ES-I3 (cell line): ENCODE data around the gene GPRIN2.

ENCODE experiments used
- H3K36me3 ChIP-seq: 2 replicates; pipeline ENCODE4 v1.6.1; 2013; ENCODE audit warnings: mild to moderate bottlenecking, low read length, control low read depth, moderate library complexity; ENCODE audit not compliant: insufficient read depth
- H3K4me1 ChIP-seq: 2 replicates; pipeline ENCODE4 v1.6.1; 2013; ENCODE audit warnings: mild to moderate bottlenecking, control low read depth, low read length; ENCODE audit not compliant: insufficient read depth
- H3K9ac ChIP-seq: 2 replicates; pipeline ENCODE4 v1.6.1; 2013; ENCODE audit warnings: low read depth, mild to moderate bottlenecking, low read length, moderate library complexity
- H3K9me3 ChIP-seq: 2 replicates; pipeline ENCODE4 v1.6.1; 2013; ENCODE audit warnings: mild to moderate bottlenecking, low read length, moderate library complexity; ENCODE audit not compliant: control insufficient read depth, insufficient read depth

GPRIN2 gene

GRCh38 chr10:46547541-46548497 lies 8.6 kb downstream of the GPRIN2 start:
- Histone ChIP-seq H3K9ac (no peak overlapping the region), H3K4me1 (peaks cover 8% of the 10 kb centered on the region), H3K36me3 (no peaks in the 10 kb centered on the region), H3K9me3 (no peaks in the 10 kb centered on the region)

- H3K36me3 ChIP-seq = no peaks in the 10 kb centered on the region
- no peak overlapping the region for H3K9ac ChIP-seq
- H3K9me3 ChIP-seq = no peaks in the 10 kb centered on the region
- peaks cover 11% of the 10 kb centered on the region for H3K4me1 ChIP-seq
Observed at GRCh38 chr10:46546591-46547540, 9.6 kb downstream of the GPRIN2 start.

- Histone ChIP-seq H3K4me1 (peaks cover 14% of the 10 kb centered on the region), H3K9me3 (no peaks in the 10 kb centered on the region), H3K36me3 (no peaks in the 10 kb centered on the region), H3K9ac (no peak overlapping the region)
Observed at GRCh38 chr10:46545861-46546590, 10.4 kb downstream of the GPRIN2 start.

- Histone ChIP-seq H3K9me3 (no peaks in the 10 kb centered on the region), H3K9ac (no peak overlapping the region), H3K36me3 (no peaks in the 10 kb centered on the region), H3K4me1 (peaks cover 14% of the 10 kb centered on the region)
Observed at GRCh38 chr10:46544989-46545791, 11.3 kb downstream of the GPRIN2 start.

- H3K36me3 ChIP-seq = no peaks in the 10 kb centered on the region
- no peak overlapping the region for H3K9ac ChIP-seq
- peaks cover 14% of the 10 kb centered on the region for H3K4me1 ChIP-seq
- H3K9me3 ChIP-seq = no peaks in the 10 kb centered on the region
Observed at GRCh38 chr10:46543466-46544377, 12.7 kb downstream of the GPRIN2 start.

- peaks cover 12% of the 10 kb centered on the region for H3K4me1 ChIP-seq
- no peaks in the 10 kb centered on the region for H3K36me3 ChIP-seq
Observed at GRCh38 chr10:46542567-46543465, 13.6 kb downstream of the GPRIN2 start.

GRCh38 chr10:46541735-46542566 lies 14.5 kb downstream of the GPRIN2 start:
- H3K9me3 ChIP-seq = no peaks in the 10 kb centered on the region
- H3K4me1 ChIP-seq = peaks cover 14% of the 10 kb centered on the region

More at GRCh38 chr10:46542567-46543465, 13.6 kb downstream of the GPRIN2 start:
- Histone ChIP-seq H3K9ac (no peak overlapping the region), H3K9me3 (no peaks in the 10 kb centered on the region)

GRCh38 chr10:46541017-46541661 lies 15.3 kb downstream of the GPRIN2 start:
- Histone ChIP-seq H3K9me3 (no peaks in the 10 kb centered on the region), H3K36me3 (no peaks in the 10 kb centered on the region), H3K4me1 (peaks cover 17% of the 10 kb centered on the region), H3K9ac (peak overlapping the region; percentile 50; the same call in 1 of the 2 replicates)

More at GRCh38 chr10:46541735-46542566, 14.5 kb downstream of the GPRIN2 start:
- Histone ChIP-seq H3K36me3 (no peaks in the 10 kb centered on the region), H3K9ac (no peak overlapping the region; the same call in 1 of the 2 replicates)

GRCh38 chr10:46540412-46541016 lies 15.9 kb downstream of the GPRIN2 start:
- H3K9ac ChIP-seq = peak overlapping the region; percentile 50; the same call in 1 of the 2 replicates
- no peaks in the 10 kb centered on the region for H3K9me3 ChIP-seq
- peaks cover 17% of the 10 kb centered on the region for H3K4me1 ChIP-seq
- H3K36me3 ChIP-seq = no peaks in the 10 kb centered on the region

GRCh38 chr10:46539596-46540411 lies 16.7 kb downstream of the GPRIN2 start:
- Histone ChIP-seq H3K4me1 (peaks cover 17% of the 10 kb centered on the region), H3K9ac (no peak overlapping the region), H3K36me3 (no peaks in the 10 kb centered on the region), H3K9me3 (no peaks in the 10 kb centered on the region)
